PFSK-1 (cell line): Measurements from ENCODE around the gene GTF2H4.

ENCODE experiments used
- POLR2AphosphoS5 ChIP-seq: IDR thresholded peaks from 2 replicates; pipeline ENCODE4 v1.6.1; 2012; ENCODE audit warnings: low read depth, mild to moderate bottlenecking, control low read depth, low read length, moderate library complexity
- SIN3A ChIP-seq: IDR thresholded peaks from 2 replicates; pipeline ENCODE4 v1.6.1; 2012; ENCODE audit warnings: mild to moderate bottlenecking, low read length, moderate library complexity, borderline replicate concordance; ENCODE audit not compliant: insufficient read depth
- TAF1 ChIP-seq: IDR thresholded peaks from 2 replicates; pipeline ENCODE4 v1.6.1; 2012; ENCODE audit warnings: low read length, control low read depth, borderline replicate concordance; ENCODE audit not compliant: insufficient read depth
- TF ChIP-seq, protein P1 (sequence below), 2 experiments: IDR thresholded peaks; 2 replicates each; pipeline versions ENCODE4 v1.6.1 to v1.8.0; 2011 to 2012; ENCODE audit warnings: low read depth in 2 of 2, low read length in 2 of 2, control low read depth in 1 of 2, inconsistent platforms in 1 of 2, mild to moderate bottlenecking in 1 of 2, moderate library complexity in 1 of 2; ENCODE audit not compliant: insufficient read depth in 1 of 2

DNA sequence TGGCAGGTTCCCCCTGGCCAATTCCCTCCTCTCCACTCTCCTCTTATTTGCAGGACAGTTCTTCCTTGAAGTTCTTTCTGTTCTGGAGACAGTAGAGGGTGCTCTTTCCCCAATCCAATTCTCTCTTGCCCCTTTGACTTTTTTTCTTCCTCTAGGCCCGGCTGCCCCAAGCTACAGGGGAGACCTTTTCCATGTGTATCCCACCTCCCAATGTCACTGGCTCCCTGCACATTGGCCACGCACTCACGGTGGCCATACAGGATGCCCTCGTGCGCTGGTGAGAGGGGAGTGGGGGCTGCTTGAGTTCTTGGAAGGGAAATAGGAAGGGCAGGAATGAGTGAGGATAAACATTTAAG lies 7.6 kb downstream of the GTF2H4 start:
- no peak for TF ChIP-seq TAF1
- TF ChIP-seq POLR2AphosphoS5 = no peak
- TF ChIP-seq, protein P1, sequence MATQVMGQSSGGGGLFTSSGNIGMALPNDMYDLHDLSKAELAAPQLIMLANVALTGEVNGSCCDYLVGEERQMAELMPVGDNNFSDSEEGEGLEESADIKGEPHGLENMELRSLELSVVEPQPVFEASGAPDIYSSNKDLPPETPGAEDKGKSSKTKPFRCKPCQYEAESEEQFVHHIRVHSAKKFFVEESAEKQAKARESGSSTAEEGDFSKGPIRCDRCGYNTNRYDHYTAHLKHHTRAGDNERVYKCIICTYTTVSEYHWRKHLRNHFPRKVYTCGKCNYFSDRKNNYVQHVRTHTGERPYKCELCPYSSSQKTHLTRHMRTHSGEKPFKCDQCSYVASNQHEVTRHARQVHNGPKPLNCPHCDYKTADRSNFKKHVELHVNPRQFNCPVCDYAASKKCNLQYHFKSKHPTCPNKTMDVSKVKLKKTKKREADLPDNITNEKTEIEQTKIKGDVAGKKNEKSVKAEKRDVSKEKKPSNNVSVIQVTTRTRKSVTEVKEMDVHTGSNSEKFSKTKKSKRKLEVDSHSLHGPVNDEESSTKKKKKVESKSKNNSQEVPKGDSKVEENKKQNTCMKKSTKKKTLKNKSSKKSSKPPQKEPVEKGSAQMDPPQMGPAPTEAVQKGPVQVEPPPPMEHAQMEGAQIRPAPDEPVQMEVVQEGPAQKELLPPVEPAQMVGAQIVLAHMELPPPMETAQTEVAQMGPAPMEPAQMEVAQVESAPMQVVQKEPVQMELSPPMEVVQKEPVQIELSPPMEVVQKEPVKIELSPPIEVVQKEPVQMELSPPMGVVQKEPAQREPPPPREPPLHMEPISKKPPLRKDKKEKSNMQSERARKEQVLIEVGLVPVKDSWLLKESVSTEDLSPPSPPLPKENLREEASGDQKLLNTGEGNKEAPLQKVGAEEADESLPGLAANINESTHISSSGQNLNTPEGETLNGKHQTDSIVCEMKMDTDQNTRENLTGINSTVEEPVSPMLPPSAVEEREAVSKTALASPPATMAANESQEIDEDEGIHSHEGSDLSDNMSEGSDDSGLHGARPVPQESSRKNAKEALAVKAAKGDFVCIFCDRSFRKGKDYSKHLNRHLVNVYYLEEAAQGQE (IDR thresholded peaks at IDR 0.05; ENCODE audit: insufficient read depth in 1 of 2, low read depth in 2 of 2, low read length in 2 of 2) = no peak
- no peak for TF ChIP-seq SIN3A
